ENCODE results near the gene TMEM117. TPM values are rescaled to one million over a fixed set of nuclear protein-coding genes. Genes with fewer than 3 reads are reported as not detected.
"Not testable (repeated sequence)": the region's sequence is repeated elsewhere in the genome, so short reads cannot be mapped to it uniquely, and the experiment has no call there.

TMEM117 gene
- total RNA-seq, 2 experiments from 2014 or later, result 0.50 to 0.63 TPM

DNA sequence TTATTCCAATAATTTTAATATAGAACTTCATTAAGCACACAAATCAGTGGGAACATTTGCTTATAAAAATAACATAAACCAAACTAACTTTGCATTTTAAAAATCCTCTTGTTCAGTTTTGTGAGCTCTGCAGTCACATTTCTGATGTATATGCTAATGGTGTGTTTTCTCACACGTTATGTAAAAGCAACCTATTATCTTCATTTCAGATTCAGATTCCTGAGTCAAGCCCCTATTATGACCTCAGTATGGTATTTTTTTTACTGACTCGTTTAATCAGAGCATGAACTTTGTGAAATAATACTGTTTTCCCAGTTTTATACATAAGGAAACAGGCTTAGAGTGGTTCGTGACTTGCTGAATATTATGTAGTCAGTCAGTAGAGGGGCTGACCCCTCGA, 394.0 kb downstream of the TMEM117 start:
- ATAC-seq (no peak), DNase-seq (no peak)
- Mint-ChIP-seq H3K9me3 (ENCODE audit: low read depth) (no peaks in the 10 kb centered on the region), H3K27ac (no peak overlapping the region), H3K36me3 (no peaks in the 10 kb centered on the region), H3K4me1 (no peaks in the 10 kb centered on the region), H3K4me3 (no peak overlapping the region), H3K27me3 (no peaks in the 10 kb centered on the region)
- CTCF ChIA-PET, result no interaction called here

- H3K27ac Mint-ChIP-seq, result no peak overlapping the region
- H3K9me3 Mint-ChIP-seq (ENCODE audit: low read depth), result peaks cover 2% of the 10 kb centered on the region
- DNase-seq (no peak), ATAC-seq (no peak)
- CTCF ChIA-PET, result no interaction called here
- H3K4me3 Mint-ChIP-seq, result no peak overlapping the region
- H3K4me1 Mint-ChIP-seq, result no peaks in the 10 kb centered on the region
- H3K36me3 Mint-ChIP-seq, result no peaks in the 10 kb centered on the region
- no peaks in the 10 kb centered on the region for H3K27me3 Mint-ChIP-seq
Measured at GRCh38 chr12:44235674-44236073, 399.8 kb downstream of the TMEM117 start.

DNA sequence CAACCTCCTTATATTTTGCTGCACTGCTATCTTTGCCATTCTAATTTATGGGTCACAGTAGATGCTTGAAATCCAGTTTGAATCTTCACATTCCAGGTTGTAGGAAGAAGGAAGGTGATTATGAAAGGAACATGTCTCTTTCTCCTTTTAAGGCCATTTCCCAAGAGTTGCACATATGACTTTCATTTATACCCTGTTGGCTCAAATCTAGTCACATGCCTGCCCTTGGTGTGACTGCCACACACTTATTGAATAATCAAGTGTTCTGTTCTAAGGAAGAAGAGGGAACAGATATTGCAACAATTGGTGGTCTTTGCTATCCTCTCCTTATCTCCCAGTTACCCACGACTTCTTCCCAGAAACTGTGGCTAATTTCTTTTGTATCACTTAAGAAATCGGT, 404.3 kb downstream of the TMEM117 start:
- no peaks in the 10 kb centered on the region for H3K27me3 Mint-ChIP-seq
- DNase-seq, result no peak

GRCh38 chr12:44245932-44246331, 410.1 kb downstream of the TMEM117 start:
- Mint-ChIP-seq H3K9me3 (ENCODE audit: low read depth) (peaks cover 2% of the 10 kb centered on the region), H3K4me3 (no peak overlapping the region), H3K27me3 (no peaks in the 10 kb centered on the region), H3K36me3 (no peaks in the 10 kb centered on the region), H3K27ac (no peak overlapping the region), H3K4me1 (no peaks in the 10 kb centered on the region)
- CTCF ChIA-PET, result no interaction called here
- ATAC-seq (no peak), DNase-seq (no peak)

More for the DNA sequence above, 404.3 kb downstream of the TMEM117 start:
- no peak for ATAC-seq
- CTCF ChIA-PET, result no interaction called here
- Mint-ChIP-seq H3K36me3 (no peaks in the 10 kb centered on the region), H3K4me1 (no peaks in the 10 kb centered on the region), H3K27ac (no peak overlapping the region), H3K9me3 (ENCODE audit: low read depth) (peaks cover 2% of the 10 kb centered on the region), H3K4me3 (no peak overlapping the region)

DNA sequence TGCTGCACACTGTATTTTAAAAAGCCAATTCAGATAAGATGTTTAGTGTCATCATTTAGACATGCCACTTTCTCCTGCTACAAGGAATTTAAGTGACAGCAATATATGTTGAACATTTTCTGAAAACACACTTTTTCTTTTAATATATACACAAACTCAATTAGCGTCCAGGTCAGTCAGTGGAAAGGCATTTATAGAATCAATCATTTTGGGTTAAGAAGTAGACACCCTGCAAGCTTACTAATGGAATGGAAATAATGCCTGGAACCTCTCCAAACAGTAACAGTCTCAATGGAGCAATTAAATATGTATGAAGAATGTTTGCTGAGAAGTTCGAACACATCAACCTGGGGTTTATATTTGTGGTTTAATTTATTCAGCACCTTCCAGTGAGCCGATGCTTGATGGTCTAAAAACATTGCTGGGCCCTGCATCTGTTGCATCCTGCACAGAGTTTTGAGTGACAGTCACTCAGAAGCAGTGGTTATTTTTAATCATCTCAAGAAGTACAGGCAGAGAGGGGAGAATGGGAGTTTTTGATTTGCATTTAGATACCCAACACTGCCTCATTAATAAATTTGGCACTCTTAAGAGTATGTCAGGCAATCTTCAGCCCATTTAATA, 410.7 kb downstream of the TMEM117 start:
- Mint-ChIP-seq H3K9me3 (ENCODE audit: low read depth) (peaks cover 2% of the 10 kb centered on the region), H3K27me3 (no peaks in the 10 kb centered on the region), H3K27ac (no peak overlapping the region), H3K36me3 (no peaks in the 10 kb centered on the region), H3K4me3 (no peak overlapping the region), H3K4me1 (no peaks in the 10 kb centered on the region)
- CTCF ChIA-PET, result no interaction called here
- no peak for DNase-seq
- ATAC-seq, result no peak

- CTCF ChIA-PET, result no interaction called here
- DNase-seq, result no peak
- H3K9me3 Mint-ChIP-seq (ENCODE audit: low read depth), result peaks cover 2% of the 10 kb centered on the region
- H3K36me3 Mint-ChIP-seq, result no peaks in the 10 kb centered on the region
- H3K4me3 Mint-ChIP-seq, result no peak overlapping the region
- H3K27ac Mint-ChIP-seq, result no peak overlapping the region
- H3K4me1 Mint-ChIP-seq, result no peaks in the 10 kb centered on the region
- ATAC-seq, result no peak
- H3K27me3 Mint-ChIP-seq, result no peaks in the 10 kb centered on the region
Measured at GRCh38 chr12:44247588-44247987, 411.7 kb downstream of the TMEM117 start.

GRCh38 chr12:44248436-44248835, 412.6 kb downstream of the TMEM117 start:
- no peaks in the 10 kb centered on the region for H3K4me1 Mint-ChIP-seq
- CTCF ChIA-PET, result no interaction called here

GRCh38 chr12:44250440-44250839, 414.6 kb downstream of the TMEM117 start:
- CTCF ChIA-PET; H3K27ac Mint-ChIP-seq; DNase-seq; H3K27me3 Mint-ChIP-seq; ATAC-seq; H3K36me3 Mint-ChIP-seq; H3K4me3 Mint-ChIP-seq; H3K4me1 Mint-ChIP-seq; H3K9me3 Mint-ChIP-seq (ENCODE audit: low read depth): not testable (repeated sequence)

More at GRCh38 chr12:44248436-44248835, 412.6 kb downstream of the TMEM117 start:
- Mint-ChIP-seq H3K36me3 (no peaks in the 10 kb centered on the region), H3K4me3 (no peak overlapping the region), H3K9me3 (ENCODE audit: low read depth) (peaks cover 2% of the 10 kb centered on the region), H3K27me3 (no peaks in the 10 kb centered on the region), H3K27ac (no peak overlapping the region)
- no peak for DNase-seq
- ATAC-seq, result no peak

- Mint-ChIP-seq H3K4me1 (no peaks in the 10 kb centered on the region), H3K27me3 (no peaks in the 10 kb centered on the region), H3K9me3 (ENCODE audit: low read depth) (peaks cover 2% of the 10 kb centered on the region), H3K4me3 (no peak overlapping the region), H3K36me3 (no peaks in the 10 kb centered on the region), H3K27ac (no peak overlapping the region)
- ATAC-seq, result no peak
- DNase-seq, result no peak
- CTCF ChIA-PET, result no interaction called here
Measured at GRCh38 chr12:44253338-44253856, 417.5 kb downstream of the TMEM117 start.

DNA sequence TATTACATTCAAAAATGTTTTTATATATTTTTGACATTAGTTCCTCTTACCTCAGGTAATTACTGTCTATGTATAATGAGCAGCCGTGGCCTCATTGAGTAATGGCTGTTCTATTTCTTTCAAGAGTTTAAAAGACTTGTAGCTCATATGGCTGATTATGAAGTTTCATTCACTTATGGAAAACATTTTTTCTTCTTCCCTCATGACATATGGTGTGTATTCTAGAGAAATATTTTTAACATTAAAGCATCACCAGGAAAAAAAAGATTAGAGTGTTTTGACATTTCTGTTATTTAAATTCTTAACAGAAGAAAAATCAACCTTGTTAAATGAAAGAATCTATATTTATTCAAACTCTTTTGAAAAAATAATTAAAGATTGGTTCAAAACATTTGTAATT, 422.4 kb downstream of the TMEM117 start:
- no peaks in the 10 kb centered on the region for H3K9me3 Mint-ChIP-seq (ENCODE audit: low read depth)
- ATAC-seq (no peak), DNase-seq (no peak)
- no peaks in the 10 kb centered on the region for H3K4me1 Mint-ChIP-seq
- H3K36me3 Mint-ChIP-seq, result no peaks in the 10 kb centered on the region
- CTCF ChIA-PET, result no interaction called here
- no peak overlapping the region for H3K27ac Mint-ChIP-seq
- H3K4me3 Mint-ChIP-seq, result no peak overlapping the region
- no peaks in the 10 kb centered on the region for H3K27me3 Mint-ChIP-seq

- CTCF ChIA-PET, result no interaction called here
- Mint-ChIP-seq H3K27me3 (no peaks in the 10 kb centered on the region), H3K4me3 (no peak overlapping the region), H3K9me3 (ENCODE audit: low read depth) (no peaks in the 10 kb centered on the region), H3K4me1 (no peaks in the 10 kb centered on the region), H3K36me3 (no peaks in the 10 kb centered on the region), H3K27ac (no peak overlapping the region)
- DNase-seq (no peak), ATAC-seq (no peak)
Measured at GRCh38 chr12:44259890-44260289, 424.0 kb downstream of the TMEM117 start.

DNA sequence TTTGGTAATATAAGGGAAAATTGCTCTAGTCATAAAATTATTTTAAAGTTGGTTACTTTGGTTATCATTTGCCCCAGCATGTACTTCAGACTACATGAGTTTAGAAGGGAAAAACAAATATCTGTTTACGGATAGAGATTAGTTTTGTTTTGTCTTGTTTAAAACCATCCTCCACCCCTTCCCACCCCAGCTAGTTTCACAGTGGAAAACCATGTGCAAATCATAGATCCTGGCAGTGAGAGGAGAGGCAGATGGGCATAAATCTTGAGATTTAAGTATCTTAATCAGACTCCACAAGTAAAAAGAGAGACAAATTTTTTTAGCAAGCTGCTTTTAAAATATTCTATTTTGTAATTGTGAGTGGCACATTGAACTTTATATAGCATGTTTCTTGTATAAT, 424.7 kb downstream of the TMEM117 start:
- CTCF ChIA-PET, result no interaction called here
- H3K27me3 Mint-ChIP-seq, result no peaks in the 10 kb centered on the region

GRCh38 chr12:44285321-44285960, 449.6 kb downstream of the TMEM117 start:
- Mint-ChIP-seq H3K9me3 (ENCODE audit: low read depth) (no peaks in the 10 kb centered on the region), H3K27me3 (peaks cover 2% of the 10 kb centered on the region), H3K4me1 (peaks cover 20% of the 10 kb centered on the region), H3K27ac (no peak overlapping the region), H3K4me3 (no peak overlapping the region), H3K36me3 (no peaks in the 10 kb centered on the region)
- CTCF ChIA-PET, result no interaction called here
- no peak for ATAC-seq
- DNase-seq, result no peak

More for the DNA sequence above, 424.7 kb downstream of the TMEM117 start:
- ATAC-seq (no peak), DNase-seq (no peak)
- Mint-ChIP-seq H3K36me3 (no peaks in the 10 kb centered on the region), H3K9me3 (ENCODE audit: low read depth) (no peaks in the 10 kb centered on the region), H3K27ac (no peak overlapping the region), H3K4me3 (no peak overlapping the region), H3K4me1 (no peaks in the 10 kb centered on the region)

DNA sequence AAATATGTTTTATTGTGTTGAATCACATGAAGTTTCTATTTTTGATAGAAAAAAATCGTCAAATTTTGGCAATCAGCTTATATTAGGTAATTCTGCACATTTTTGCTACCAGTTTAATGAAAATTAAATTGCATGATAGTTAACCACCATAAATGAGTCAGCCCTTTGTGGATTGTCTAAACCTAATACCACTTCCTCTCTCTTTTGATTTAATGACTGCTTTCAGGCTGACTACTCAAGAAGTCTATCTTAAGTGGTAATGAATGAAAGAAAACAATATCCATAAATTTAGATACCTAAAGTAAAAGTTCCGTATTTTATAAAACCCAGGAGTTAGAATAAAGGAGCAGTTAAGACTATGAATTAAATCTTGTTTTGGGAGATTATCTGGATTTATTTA, 450.5 kb downstream of the TMEM117 start:
- CTCF ChIA-PET, result no interaction called here
- H3K27me3 Mint-ChIP-seq, result peaks cover 3% of the 10 kb centered on the region
- H3K36me3 Mint-ChIP-seq, result no peaks in the 10 kb centered on the region
- peak overlapping the region; percentile 18 for H3K27ac Mint-ChIP-seq
- no peak overlapping the region for H3K4me3 Mint-ChIP-seq
- peaks cover 20% of the 10 kb centered on the region for H3K4me1 Mint-ChIP-seq
- no peaks in the 10 kb centered on the region for H3K9me3 Mint-ChIP-seq (ENCODE audit: low read depth)
- no peak for DNase-seq
- peak; percentile 80 for ATAC-seq

Measured in activated CD8-positive, alpha-beta memory T cell treated with anti-CD3 and anti-CD28 coated beads, Interleukin-2, amount 10 ng/mL, durations not matched to agents 7 days and 5 days (primary cell).